CD4-positive, alpha-beta T cell treated with Interleukin-1 beta for 1 hour (primary cell): ENCODE measurements around the gene CMPK1.

Source experiments
- DNase-seq, 2 donors: peaks; one replicate each; pipeline ENCODE4 v3.0.0-alpha.2; 2020 to 2022

The CMPK1 gene

GRCh38 chr1:47396671-47397196, 63.1 kb downstream of the CMPK1 start:
- no peak for DNase-seq

GRCh38 chr1:47399138-47399845, 65.7 kb downstream of the CMPK1 start:
- no peak for DNase-seq

GRCh38 chr1:47399846-47400155, 66.2 kb downstream of the CMPK1 start:
- no peak for DNase-seq

GRCh38 chr1:47401761-47402160, 68.2 kb downstream of the CMPK1 start:
- no peak for DNase-seq

GRCh38 chr1:47402591-47402990, 69.0 kb downstream of the CMPK1 start:
- DNase-seq = no peak

- no peak for DNase-seq
Observed at GRCh38 chr1:47403321-47403910, 69.8 kb downstream of the CMPK1 start.

GRCh38 chr1:47405697-47406096, 72.1 kb downstream of the CMPK1 start:
- DNase-seq = no peak

- no peak for DNase-seq
Observed at GRCh38 chr1:47406966-47407365, 73.4 kb downstream of the CMPK1 start.

- DNase-seq = no peak
Observed at GRCh38 chr1:47407481-47407880, 73.9 kb downstream of the CMPK1 start.

- no peak for DNase-seq
Observed at GRCh38 chr1:47409311-47410067, 75.9 kb downstream of the CMPK1 start.

- no peak for DNase-seq
Observed at GRCh38 chr1:47410068-47410455, 76.5 kb downstream of the CMPK1 start.

- DNase-seq = no peak
Observed at GRCh38 chr1:47411436-47411835, 77.8 kb downstream of the CMPK1 start.

- no peak for DNase-seq
Observed at GRCh38 chr1:47412437-47412836, 78.8 kb downstream of the CMPK1 start.

- DNase-seq = no peak
Observed at GRCh38 chr1:47415728-47416318, 82.2 kb downstream of the CMPK1 start, which contains the start of gene FOXE3. Gene FOXE3 (plus strand): TSS chr1:47416285. CDS start chr1:47416316, 31 bp downstream.

- no peak for DNase-seq
Observed at GRCh38 chr1:47416319-47417169, 83.0 kb downstream of the CMPK1 start.

- DNase-seq = no peak
Observed at GRCh38 chr1:47417170-47418044, 83.8 kb downstream of the CMPK1 start.

GRCh38 chr1:47418122-47418521, 84.5 kb downstream of the CMPK1 start:
- no peak for DNase-seq

GRCh38 chr1:47418681-47419325, 85.2 kb downstream of the CMPK1 start:
- DNase-seq = no peak

GRCh38 chr1:47420547-47420946, 87.0 kb downstream of the CMPK1 start:
- DNase-seq = no peak

GRCh38 chr1:47423872-47424271, 90.3 kb downstream of the CMPK1 start:
- DNase-seq = no peak
